ENCODE data around the gene EXOC3L1. TPM values are rescaled to one million over a fixed set of nuclear protein-coding genes. Genes with fewer than 3 reads are reported as not detected.

Gene EXOC3L1
- total and polyA plus RNA-seq, 8 donors, result 7.5 to 16.9 (median 10.4) TPM

DNA sequence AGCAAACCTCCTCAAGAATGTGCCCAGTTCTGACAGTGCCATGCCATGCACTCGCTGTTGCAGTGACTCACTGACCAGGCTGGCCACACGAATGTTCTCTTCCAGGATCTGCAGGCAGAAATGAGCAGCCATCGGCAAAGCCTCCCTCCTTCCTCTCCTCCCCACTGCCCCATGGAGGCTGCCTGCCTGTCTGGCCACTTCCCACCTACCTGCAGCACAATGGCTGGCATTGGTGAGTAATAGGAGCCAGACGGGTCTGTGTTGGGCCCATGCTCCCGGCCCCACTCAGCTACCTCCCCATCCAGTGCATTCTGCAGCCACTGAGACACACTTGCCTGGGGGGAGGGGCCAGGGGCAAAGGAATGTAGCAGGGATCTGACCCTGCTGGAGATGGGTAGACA is 3.4 kb downstream of the EXOC3L1 start:
- no peak for DNase-seq
- Histone ChIP-seq H3K27me3 (peaks cover 0 to 11% of the 10 kb centered on the region in 2 donors), H3K4me1 (peaks cover 26 to 50% of the 10 kb centered on the region in 2 donors), H3K4me3 (no peak overlapping the region), H3K9me3 (no peaks in the 10 kb centered on the region), H3K36me3 (no peaks in the 10 kb centered on the region), H3K27ac (no peak overlapping the region)
- intact Hi-C loops (cut with DNase I), result loop anchor here in 1 of 2 donors (10.0 kb wide), 1 partner anchor 212 kb away; no protein-coding TSS in a partner anchor
- TF ChIP-seq, protein P1, sequence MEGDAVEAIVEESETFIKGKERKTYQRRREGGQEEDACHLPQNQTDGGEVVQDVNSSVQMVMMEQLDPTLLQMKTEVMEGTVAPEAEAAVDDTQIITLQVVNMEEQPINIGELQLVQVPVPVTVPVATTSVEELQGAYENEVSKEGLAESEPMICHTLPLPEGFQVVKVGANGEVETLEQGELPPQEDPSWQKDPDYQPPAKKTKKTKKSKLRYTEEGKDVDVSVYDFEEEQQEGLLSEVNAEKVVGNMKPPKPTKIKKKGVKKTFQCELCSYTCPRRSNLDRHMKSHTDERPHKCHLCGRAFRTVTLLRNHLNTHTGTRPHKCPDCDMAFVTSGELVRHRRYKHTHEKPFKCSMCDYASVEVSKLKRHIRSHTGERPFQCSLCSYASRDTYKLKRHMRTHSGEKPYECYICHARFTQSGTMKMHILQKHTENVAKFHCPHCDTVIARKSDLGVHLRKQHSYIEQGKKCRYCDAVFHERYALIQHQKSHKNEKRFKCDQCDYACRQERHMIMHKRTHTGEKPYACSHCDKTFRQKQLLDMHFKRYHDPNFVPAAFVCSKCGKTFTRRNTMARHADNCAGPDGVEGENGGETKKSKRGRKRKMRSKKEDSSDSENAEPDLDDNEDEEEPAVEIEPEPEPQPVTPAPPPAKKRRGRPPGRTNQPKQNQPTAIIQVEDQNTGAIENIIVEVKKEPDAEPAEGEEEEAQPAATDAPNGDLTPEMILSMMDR (IDR thresholded peaks at IDR 0.05), result no peak
- no peak for ATAC-seq

DNA sequence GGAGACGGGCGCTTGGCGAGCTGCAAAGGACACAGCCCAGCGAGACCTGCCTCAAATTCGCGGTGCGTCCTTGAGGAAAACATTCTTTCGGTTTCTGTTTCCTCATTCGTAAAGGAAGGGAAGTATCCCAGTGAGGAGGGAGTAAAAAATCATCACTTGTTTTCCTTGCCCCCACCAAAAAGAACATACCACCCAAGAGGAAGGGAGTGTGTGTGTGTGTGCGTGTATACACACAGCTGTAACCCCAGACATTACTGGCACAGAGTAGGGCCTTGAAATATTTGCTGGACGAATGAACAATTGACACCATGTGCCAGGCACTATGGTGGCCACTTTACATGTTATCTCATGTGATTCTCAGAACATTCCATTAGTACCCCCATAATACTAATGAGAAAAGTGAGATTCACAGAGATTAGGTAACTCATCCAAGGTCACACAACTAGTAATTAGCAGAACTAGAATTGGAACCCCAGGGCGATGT is 4.2 kb downstream of the EXOC3L1 start:
- intact Hi-C loops (cut with DNase I), result loop anchor here in 1 of 2 donors (10.0 kb wide), 1 partner anchor 211 kb away; no protein-coding TSS in a partner anchor
- Histone ChIP-seq H3K4me1 (peaks cover 22 to 49% of the 10 kb centered on the region in 2 donors), H3K27me3 (peaks cover 0 to 11% of the 10 kb centered on the region in 2 donors), H3K27ac (no peak overlapping the region), H3K4me3 (peak overlapping the region in 1 of 2 donors; percentile 81), H3K36me3 (no peaks in the 10 kb centered on the region), H3K9me3 (no peaks in the 10 kb centered on the region)
- TF ChIP-seq, protein P1 (IDR thresholded peaks at IDR 0.05), result no peak
- ATAC-seq (no peak), DNase-seq (no peak)

DNA sequence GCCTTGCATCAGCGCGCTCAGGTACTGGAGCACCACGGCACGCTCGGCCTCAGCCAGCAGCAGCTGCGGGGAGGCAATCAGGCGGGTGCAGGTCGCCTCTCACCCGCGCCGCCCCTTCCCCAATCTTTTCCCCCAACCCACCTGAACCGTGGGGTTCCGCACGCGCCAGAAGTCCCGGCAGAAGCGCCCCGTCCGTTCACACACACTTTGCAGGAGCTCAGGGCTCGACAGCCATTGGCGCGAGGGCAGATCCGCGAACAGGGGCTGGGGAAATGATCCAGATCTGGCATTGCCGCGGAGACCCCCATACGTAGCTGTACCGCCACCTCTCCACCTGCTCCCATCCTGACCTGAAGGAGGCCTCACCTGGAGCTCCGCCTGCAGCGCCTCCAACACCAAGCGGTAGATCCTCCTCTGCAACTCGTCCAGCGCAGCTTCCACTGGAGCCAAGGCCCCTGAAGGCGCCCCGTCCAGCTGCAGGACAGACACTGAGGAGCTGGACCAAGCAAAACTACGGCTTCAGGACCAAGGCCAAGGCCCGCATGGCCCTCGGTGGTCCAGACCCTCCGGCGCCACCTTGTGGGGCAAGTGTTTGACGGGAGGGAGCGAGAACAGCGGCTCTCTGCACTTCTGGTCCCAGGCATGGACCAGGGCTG is 4.8 kb downstream of the EXOC3L1 start:
- ATAC-seq, result peak; percentile 68

DNA sequence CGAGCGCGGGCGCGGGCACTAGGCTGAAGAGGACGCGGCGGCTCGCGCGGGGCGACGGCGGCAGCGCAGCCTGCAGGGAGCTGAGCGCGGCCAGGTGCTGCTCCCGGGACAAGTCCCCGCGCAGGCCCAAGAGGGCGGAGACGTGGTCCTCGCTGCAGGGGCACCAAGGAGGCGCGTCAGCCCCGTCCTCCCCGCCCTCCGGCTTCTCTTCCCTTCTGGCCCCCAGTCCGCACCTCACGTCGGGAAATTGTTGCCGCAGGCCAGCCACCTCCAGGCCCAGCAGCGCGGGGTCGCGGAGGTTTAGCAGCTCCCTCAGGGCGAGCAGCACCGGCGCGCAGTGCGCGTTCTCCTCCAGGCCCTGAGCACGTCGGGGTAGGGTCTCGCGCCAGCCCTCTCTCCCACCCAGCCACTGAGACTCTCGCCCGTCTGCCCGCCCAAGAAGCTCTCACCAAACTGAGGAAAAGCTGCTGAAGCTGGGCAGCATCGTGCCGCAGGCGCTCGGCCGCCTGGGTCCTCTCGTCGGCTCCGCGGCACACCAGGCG is 5.4 kb downstream of the EXOC3L1 start:
- peaks cover 0 to 11% of the 10 kb centered on the region in 2 donors for H3K27me3 ChIP-seq
- H3K4me3 ChIP-seq, result peak overlapping the region; percentile 61 to 81
- H3K36me3 ChIP-seq, result no peaks in the 10 kb centered on the region
- H3K9me3 ChIP-seq, result no peaks in the 10 kb centered on the region
- DNase-seq, result peak in 1 of 4 donors; percentile 90
- intact Hi-C loops (cut with DNase I), result loop anchor here in 1 of 2 donors (10.0 kb wide), 1 partner anchor 210 kb away; no protein-coding TSS in a partner anchor
- peak; percentile 29 for ATAC-seq
- H3K4me1 ChIP-seq, result peaks cover 22 to 52% of the 10 kb centered on the region in 2 donors
- peak overlapping the region; percentile 97 to 98 for H3K27ac ChIP-seq
- TF ChIP-seq, protein P1 (IDR thresholded peaks at IDR 0.05), result no peak

More for the DNA sequence above, 4.8 kb downstream of the EXOC3L1 start:
- H3K4me3 ChIP-seq, result peak overlapping the region in 1 of 2 donors; percentile 81
- no peaks in the 10 kb centered on the region for H3K36me3 ChIP-seq
- no peaks in the 10 kb centered on the region for H3K9me3 ChIP-seq
- H3K27me3 ChIP-seq, result peaks cover 0 to 11% of the 10 kb centered on the region in 2 donors
- H3K27ac ChIP-seq, result peak overlapping the region in 1 of 2 donors; percentile 97
- TF ChIP-seq, protein P1 (IDR thresholded peaks at IDR 0.05), result peak; percentile 70 to 82
- intact Hi-C loops (cut with DNase I), result loop anchor here in 1 of 2 donors (10.0 kb wide), 1 partner anchor 210 kb away; no protein-coding TSS in a partner anchor
- DNase-seq, result peak; percentile 83 to 96 (median 92)
- H3K4me1 ChIP-seq, result peaks cover 22 to 52% of the 10 kb centered on the region in 2 donors

Data from left lung (tissue), 10 donors.